NCI-H146 treated with DMSO at 0.1 percent for 48 hours (cell line): ENCODE measurements around the gene CCNDBP1.
"Not testable (repeated sequence)": the region's sequence is repeated elsewhere in the genome, so short reads cannot be mapped to it uniquely, and the experiment has no call there.

Experiments
- DNase-seq: peaks from one replicate; lab custom pipeline; 2025; ENCODE audit not compliant: unreplicated experiment; lab: John Stamatoyannopoulos, UW

Gene CCNDBP1

DNA sequence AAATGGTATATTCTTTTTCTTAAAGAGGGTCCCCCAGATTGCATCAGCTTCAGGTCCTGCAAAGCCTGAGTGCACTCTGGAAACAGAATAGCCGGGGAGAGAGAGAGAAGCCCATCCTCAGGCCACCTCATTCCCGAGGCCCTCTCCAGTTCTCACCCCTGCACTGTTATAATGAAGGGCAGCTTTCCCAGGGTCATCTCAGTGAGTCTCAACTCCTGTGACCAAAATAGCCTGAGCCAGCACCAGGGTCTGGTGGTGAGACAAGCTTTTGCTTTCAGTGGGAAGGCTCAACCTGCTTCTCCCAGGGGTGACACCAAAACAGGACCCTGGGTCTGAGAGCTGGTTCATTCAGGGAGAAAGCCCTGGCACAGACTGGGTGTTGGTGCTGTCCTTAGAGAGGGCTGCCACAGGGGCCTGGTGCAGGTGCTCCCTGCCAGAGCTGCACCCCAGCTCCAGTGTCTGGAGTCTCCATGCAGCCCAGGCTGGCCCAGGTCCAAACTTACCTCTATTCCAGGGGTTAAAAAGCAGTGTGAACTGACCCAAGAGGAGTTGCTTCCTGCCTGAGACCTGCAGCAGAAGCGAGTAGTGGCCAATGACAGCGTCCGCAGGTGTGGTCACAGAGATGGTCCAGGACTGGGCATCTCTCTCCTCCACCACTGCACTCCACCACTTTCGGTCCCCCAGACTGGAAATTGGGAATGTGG, 29.5 kb downstream of the CCNDBP1 start:
- DNase-seq: no peak

DNA sequence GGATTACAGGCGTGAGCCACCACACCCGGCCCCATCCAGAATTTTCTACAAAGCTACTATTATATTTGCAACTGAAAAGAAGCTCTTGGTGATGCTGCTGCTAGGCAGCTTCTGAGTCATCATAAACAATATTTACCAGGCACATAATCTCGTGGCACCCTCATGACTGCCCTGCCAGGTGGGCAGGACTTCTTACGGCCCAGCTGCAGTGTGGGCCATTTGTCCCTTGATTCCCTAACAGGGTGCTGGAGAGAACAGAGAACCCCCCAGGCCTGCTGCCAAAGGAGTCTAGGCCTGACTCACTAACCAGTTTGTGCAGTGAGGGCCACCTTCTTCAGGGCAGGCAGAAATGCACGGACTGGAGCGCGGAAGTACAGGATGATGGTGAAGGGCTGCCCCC, 30.8 kb downstream of the CCNDBP1 start:
- no peak for DNase-seq

DNA sequence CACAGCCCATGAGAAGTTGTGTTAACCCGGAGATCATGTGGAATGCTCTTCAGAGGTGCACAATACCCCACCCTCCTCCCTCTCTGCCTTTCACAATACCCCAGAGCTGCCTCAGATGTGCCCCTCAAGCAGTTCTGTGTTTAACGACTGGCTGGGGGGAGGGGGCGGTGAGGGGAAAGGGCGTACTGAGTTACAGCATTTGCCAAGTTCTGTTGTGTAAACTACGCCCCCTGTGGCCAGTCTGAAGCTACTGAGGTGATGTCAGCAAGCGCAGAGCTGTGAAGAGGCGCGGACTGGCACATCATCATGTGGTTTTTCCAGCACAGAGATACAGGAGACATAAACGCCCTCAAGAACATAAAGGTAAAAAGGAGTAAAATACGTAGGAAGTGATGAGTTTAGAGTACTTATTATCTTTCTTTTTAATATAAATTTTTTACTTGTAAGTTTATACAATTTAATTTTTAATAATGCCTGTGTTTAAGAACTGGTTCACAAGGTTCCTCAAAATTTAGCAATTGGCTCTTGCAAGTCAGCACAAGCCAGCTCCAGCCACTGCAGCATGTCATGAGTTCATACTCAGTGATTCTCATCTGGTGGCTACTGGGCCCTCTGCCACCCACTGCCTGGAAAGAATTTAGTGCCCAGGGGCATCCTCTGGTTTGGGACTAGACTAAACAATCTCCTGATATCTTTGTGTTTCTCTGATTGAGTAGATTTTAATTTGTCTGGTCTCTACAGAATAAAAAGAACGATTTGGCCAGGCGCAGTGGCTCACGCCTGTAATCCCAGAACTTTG, 33.9 kb downstream of the CCNDBP1 start:
- DNase-seq: no peak

DNA sequence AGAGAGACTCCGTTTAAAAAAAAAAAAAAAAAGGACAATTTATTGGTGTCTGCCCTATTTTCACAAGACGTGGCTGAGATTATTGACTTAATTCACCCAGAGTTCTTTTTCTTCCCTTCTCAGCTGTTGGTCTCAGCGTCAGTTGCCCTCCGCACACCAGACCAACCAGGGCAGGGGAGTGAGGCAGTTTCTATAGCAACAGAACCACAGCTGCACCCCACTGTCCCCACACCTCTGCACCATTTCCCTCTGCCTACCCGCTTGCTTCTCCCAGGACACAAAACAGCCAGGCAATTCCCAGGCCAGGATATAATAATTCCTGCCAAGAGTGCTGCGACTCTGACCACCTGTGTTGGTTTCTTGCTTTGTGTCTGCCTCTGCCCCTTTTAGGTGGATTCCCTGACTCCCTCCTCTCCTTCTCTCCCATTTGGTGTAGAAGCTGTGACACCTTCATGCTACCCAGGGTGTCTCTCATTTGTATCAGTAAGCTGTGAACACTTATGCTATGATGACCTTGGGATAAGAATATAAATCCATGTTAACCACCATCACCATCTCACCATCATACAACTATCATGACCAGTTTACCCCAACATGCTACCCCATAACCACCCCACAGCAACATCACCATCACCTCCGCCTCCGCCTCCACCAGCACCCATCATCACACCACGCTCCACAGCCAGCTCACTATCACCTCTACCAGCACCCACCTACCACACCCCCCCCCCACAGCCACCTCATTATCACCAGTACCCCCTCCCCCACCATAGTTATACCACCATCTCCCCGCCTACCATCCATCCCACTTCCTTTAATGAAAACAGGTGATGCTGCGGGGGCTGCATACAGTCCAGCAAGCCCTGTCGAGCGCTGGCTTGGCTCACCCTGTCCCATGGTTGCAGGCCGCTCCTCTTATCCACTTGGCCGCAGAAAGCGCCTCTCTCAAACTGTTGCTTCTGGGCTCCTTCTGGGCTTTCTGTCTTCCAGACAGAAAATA, 35.0 kb downstream of the CCNDBP1 start:
- DNase-seq: no peak

DNA sequence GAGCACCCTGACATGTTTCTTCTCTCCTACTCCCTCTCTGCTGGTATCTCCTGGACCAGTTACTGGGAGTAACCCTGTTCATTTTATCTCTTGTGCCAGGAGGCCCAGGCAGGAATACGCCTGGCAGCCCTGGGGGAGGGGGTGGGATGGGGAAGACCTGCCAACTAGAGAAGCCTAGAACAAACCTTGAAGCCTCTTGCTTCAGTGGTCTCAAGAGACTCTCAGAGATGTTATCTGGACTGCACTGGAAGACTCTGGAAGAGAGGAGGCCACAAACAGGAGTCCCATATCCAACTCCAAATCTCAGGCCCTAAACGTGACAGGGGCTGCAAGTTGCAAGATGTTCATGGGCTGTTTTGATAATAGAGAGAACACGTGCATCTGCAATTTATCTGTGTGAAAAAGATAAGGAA, 35.8 kb downstream of the CCNDBP1 start, which contains the start of gene EPB42:
TSS of gene EPB42 (minus strand) at position 28 of the 413 bp plus-strand sequence. CDS start 193 bp downstream, outside the sequence.
- DNase-seq: no peak

- no peak for DNase-seq
Observed at GRCh38 chr15:43221422-43221821, 36.2 kb downstream of the CCNDBP1 start.

GRCh38 chr15:43225201-43225949, 40.2 kb downstream of the CCNDBP1 start:
- DNase-seq: no peak

- DNase-seq: not testable (repeated sequence)
Observed at GRCh38 chr15:43225950-43226255, 40.7 kb downstream of the CCNDBP1 start.

- DNase-seq: no peak
Observed at GRCh38 chr15:43226436-43227305, 41.5 kb downstream of the CCNDBP1 start.

DNA sequence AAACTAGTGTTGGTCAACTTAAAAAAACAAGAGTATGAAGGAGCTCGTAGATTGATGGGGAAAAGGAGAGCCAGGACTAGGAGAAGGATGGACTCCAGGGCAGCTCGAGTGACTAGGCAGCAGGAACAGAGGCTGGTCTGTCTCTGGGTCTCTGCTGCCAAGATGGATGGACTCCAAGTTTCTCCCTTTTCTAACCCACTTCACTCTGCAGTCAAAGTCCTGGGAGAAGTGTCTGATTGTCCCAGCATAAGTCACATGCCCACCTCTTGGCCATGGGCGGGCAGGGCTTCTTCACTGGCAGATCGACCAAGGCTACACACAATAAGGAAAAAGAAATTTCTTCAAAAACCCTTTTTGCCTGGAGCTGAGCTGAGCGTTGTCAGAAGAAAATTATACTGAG, 44.8 kb downstream of the CCNDBP1 start:
- DNase-seq: no peak

GRCh38 chr15:43230640-43231115, 45.5 kb downstream of the CCNDBP1 start:
- no peak for DNase-seq

GRCh38 chr15:43232289-43232874, 47.2 kb downstream of the CCNDBP1 start:
- DNase-seq: no peak

GRCh38 chr15:43235536-43235935, 50.3 kb downstream of the CCNDBP1 start:
- DNase-seq: no peak

GRCh38 chr15:43237842-43238470, 52.8 kb downstream of the CCNDBP1 start:
- DNase-seq: no peak

GRCh38 chr15:43238671-43239131, 53.5 kb downstream of the CCNDBP1 start:
- DNase-seq: no peak

- DNase-seq: no peak
Observed at GRCh38 chr15:43239732-43240491, 54.7 kb downstream of the CCNDBP1 start.

DNA sequence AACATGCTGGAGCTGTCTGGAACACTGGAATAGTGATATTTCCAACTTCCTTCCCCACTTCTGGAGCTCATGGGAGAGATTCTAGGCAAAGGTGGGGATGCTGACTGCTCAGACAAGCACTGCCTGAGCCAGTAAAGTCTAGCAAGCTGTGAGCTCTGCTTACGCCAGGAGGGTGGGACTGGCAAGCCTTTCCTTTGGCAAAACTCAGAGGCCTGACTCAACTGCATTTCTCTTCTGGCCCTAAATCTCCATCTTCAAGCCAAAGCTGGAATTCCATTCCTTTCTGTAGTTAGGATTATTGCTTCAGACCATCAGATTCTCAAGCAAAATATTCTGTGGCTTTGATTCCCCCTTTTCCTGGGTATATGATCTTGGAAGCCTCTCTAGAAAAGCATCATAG, 55.9 kb downstream of the CCNDBP1 start:
- no peak for DNase-seq

DNA sequence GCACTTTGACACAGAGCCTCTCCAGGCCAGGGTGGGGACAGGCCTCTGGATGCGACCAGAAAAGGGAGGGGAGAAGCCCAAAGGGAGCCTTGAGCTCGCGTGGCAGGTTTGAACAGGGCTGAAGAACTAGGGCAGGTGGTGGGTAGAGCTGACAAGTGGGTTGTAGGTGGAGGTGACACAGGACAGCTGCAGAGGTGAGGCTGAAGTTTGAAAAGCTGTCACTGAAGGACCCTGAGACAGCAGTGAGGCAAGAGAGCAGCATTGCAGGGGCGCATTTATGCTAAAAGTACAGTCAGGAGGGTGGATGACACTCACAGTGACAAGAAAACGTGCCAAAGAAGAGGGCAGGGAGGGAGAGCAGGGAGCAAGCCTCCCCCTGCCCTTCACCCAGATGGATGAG, 57.4 kb downstream of the CCNDBP1 start:
- no peak for DNase-seq
